MCF 10A (cell line): ENCODE data around the gene ZNF768. TPM values are rescaled to one million over a fixed set of nuclear protein-coding genes. Genes with fewer than 3 reads are reported as not detected.
A peak's percentile ranks its signal among the peaks of the same experiment; 100 is the strongest.

Experiments used
- BruUV-seq: library from RNA; stranded (reverse); fragments of 400-500 nt; replicated peaks from 2 replicates; lab custom pipeline; 2021; lab: Mats Ljungman, UMichigan
- CTCF ChIA-PET: fragments of 300-600 bp; sonication (Branson Sonifier 250); formaldehyde crosslinking; extraction: SDS; loops from one replicate; lab custom pipeline; 2021; ENCODE audit warnings: antibody characterized with exemption, inconsistent platforms; lab: Yijun Ruan, JAX
- POLR2A ChIA-PET: fragments of 300-600, 350-650 bp; sonication (Branson Sonifier 250); formaldehyde crosslinking; extraction: SDS; loops from one replicate; lab custom pipeline; 2020; ENCODE audit warnings: antibody characterized with exemption, inconsistent platforms; lab: Yijun Ruan, JAX
- DNase-seq: peaks from one replicate; pipeline ENCODE4 v3.0.0-alpha.2; 2018; ENCODE audit not compliant: unreplicated experiment
- H3K27ac Mint-ChIP-seq: one replicate; pipeline ENCODE4 v1.8.0; 2022; ENCODE audit warnings: mild to moderate bottlenecking, low read depth, mixed read lengths; ENCODE audit not compliant: unreplicated experiment
- H3K27me3 Mint-ChIP-seq: one replicate; pipeline ENCODE4 v1.8.0; 2022; ENCODE audit warnings: mixed read lengths; ENCODE audit not compliant: insufficient read depth, unreplicated experiment
- H3K36me3 Mint-ChIP-seq: one replicate; pipeline ENCODE4 v1.8.0; 2022; ENCODE audit warnings: mild to moderate bottlenecking, moderate library complexity, mixed read lengths; ENCODE audit not compliant: insufficient read depth, unreplicated experiment
- H3K4me1 Mint-ChIP-seq: one replicate; pipeline ENCODE4 v1.8.0; 2022; ENCODE audit warnings: mixed read lengths; ENCODE audit not compliant: insufficient read depth, unreplicated experiment
- H3K4me3 Mint-ChIP-seq: one replicate; pipeline ENCODE4 v1.8.0; 2022; ENCODE audit warnings: mild to moderate bottlenecking, moderate library complexity, mixed read lengths; ENCODE audit not compliant: unreplicated experiment
- H3K9me3 Mint-ChIP-seq: one replicate; pipeline ENCODE4 v1.8.0; 2022; ENCODE audit warnings: mixed read lengths; ENCODE audit not compliant: unreplicated experiment
- intact Hi-C: fragments of 100-400 bp; cut with micrococcal nuclease; formaldehyde crosslinking; loops from 2 replicates; pipeline ENCODE4 v1.14.1; 2022
- total RNA-seq: library from RNA; stranded (reverse); gene quantifications from 2 replicates; pipeline ENCODE4 v1.2.3, GENCODE V29; 2022
- TF ChIP-seq, protein P1 (sequence below): fragments of 200-600 bp; IDR thresholded peaks from one replicate; pipeline ENCODE4 v1.8.0; 2022; ENCODE audit warnings: antibody characterized with exemption, mild to moderate bottlenecking; ENCODE audit not compliant: unreplicated experiment

Gene ZNF768
- total RNA-seq, 1 experiment from 2014 or later, result 39.3 TPM

DNA sequence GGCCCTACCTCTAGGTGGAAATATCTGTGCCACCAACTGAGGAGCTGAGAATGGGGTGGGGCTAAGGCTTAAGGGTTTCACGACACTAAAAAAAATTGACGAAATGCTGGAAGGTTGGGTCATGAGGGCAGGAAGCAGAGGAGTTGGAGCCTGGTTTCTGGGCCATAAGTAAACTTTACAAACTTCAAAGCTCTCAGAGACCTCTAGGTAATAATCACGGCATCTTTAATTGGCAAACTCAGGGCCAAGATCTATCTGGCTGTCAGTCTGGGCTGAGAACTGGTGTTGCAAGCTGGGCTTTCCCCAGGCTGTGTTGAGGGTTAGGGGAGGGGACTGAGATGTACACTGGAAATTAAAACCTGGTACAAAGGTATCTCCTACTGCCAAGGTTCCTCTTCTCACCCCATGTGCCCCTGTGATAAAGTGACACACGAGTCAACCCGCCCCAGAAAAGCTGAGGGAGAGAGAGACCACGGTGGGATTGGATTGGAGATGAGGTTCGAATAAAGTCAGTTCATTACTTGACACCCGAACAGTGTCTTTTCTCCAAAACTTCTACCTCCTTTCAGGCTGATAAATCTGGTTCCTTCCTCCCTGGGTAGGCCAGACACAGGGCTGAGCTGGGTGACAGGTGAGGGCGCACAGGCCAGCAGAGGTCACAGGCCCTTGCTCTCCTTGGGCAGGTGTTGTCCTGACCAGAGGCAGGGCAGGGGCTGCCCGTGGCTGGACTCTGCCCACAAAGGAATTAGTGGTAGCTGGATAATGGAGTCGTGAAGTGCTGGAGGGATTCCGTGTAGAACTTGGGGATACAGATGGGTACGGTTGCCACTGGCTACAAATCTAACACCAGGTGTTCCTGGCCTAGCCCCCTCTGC lies 4.0 kb upstream of the ZNF768 start:
- TF ChIP-seq, protein P1, sequence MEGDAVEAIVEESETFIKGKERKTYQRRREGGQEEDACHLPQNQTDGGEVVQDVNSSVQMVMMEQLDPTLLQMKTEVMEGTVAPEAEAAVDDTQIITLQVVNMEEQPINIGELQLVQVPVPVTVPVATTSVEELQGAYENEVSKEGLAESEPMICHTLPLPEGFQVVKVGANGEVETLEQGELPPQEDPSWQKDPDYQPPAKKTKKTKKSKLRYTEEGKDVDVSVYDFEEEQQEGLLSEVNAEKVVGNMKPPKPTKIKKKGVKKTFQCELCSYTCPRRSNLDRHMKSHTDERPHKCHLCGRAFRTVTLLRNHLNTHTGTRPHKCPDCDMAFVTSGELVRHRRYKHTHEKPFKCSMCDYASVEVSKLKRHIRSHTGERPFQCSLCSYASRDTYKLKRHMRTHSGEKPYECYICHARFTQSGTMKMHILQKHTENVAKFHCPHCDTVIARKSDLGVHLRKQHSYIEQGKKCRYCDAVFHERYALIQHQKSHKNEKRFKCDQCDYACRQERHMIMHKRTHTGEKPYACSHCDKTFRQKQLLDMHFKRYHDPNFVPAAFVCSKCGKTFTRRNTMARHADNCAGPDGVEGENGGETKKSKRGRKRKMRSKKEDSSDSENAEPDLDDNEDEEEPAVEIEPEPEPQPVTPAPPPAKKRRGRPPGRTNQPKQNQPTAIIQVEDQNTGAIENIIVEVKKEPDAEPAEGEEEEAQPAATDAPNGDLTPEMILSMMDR, result no peak
- Mint-ChIP-seq H3K9me3 (no peaks in the 10 kb centered on the region), H3K36me3 (peaks cover 29% of the 10 kb centered on the region), H3K4me3 (no peak overlapping the region), H3K27ac (no peak overlapping the region), H3K27me3 (no peaks in the 10 kb centered on the region), H3K4me1 (peaks cover 15% of the 10 kb centered on the region)
- ChIA-PET POLR2A (interaction anchor here (0.6 to 4.1 kb wide), 5 partner anchors 14 to 100 kb away, joined by 3 to 38 read pairs (median 4); partner anchors contain the start of genes DCTPP1, SEPHS2 and ZNF764), CTCF (interaction anchor here (0.7 to 1.7 kb wide), 4 partner anchors 68 to 101 kb away, joined by 3 to 5 read pairs (median 4); partner anchors contain the start of gene DCTPP1)
- intact Hi-C loops, result no loop called here
- BruUV-seq, result no TSS peak
- DNase-seq, result no peak

DNA sequence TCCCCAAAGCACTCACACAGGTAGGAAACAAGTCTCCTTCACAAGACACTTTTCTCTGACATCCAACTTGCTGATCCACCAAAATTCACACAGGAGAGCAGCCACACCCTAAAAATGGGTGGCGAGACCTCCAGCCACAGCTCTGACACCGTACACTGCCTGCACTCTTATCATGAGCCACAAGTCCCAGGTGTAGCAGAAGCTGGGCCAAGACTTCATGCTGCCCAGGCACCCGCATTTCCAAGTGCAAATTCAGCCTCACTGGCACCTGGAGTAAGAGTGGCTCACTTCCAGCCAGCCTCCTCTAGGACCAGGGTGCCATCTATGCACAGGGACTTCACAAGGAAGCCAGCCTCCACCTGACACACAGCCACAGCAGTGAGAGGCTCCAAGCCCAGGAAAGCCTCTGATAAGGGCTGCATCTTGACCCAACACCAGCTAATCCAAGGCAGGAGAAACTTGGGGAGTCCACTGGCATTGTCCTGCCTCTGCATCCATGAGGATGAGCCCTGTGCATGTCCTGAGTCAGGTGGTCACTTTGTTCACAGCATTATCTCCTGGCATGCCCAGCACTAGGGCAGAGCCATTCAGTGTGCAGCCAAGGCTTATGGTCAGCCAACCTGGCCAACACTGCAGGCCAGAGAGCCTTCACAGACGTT lies 2.6 kb upstream of the ZNF768 start:
- intact Hi-C loops, result loop anchor here (5.0 kb wide), 2 partner anchors 43 to 97 kb away; partner anchors contain the start of genes DCTPP1 and ZNF688
- no peak overlapping the region for H3K4me3 Mint-ChIP-seq
- BruUV-seq, result no TSS peak

DNA sequence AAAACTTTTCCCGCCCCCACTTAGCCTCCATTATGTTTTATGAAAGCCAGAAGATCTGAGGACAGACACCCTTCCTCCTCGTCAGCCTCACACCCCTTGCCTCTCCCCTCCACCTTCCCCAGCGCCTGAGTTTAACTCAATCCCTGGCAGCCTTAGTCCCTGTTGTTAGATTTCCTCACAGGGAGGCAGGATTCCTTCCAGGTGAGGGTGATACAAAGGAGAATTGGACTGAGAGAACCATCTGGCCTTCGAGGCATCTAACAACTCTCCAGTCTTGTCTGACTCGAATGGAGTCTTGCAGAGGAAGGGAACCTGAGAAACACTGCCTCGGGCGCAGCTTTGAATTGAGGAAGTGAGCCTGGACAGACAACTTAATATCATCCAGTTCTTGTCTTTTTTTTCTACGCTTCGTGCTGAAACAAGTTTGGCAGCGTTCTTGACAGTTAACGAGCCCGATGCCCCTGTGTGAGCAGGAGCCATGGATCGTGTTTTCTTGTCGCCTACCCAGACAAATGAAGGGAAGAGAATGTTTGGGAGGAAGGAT lies 1.3 kb upstream of the ZNF768 start:
- Mint-ChIP-seq H3K4me3 (peak overlapping the region; percentile 81), H3K27ac (peak overlapping the region; percentile 88), H3K4me1 (peaks cover 15% of the 10 kb centered on the region), H3K36me3 (peaks cover 23% of the 10 kb centered on the region), H3K9me3 (no peaks in the 10 kb centered on the region), H3K27me3 (no peaks in the 10 kb centered on the region)
- TF ChIP-seq, protein P1, result no peak
- TSS peak; percentile 52 for BruUV-seq
- intact Hi-C loops, result loop anchor here (2.0 to 5.0 kb wide), 5 partner anchors 37 to 95 kb away; partner anchors contain the start of genes DCTPP1, ZNF688 and ZNF785
- no peak for DNase-seq
- ChIA-PET POLR2A (interaction anchor here (0.5 to 4.1 kb wide), 23 partner anchors 8 to 462 kb away, joined by 3 to 38 read pairs (median 5); partner anchors contain the start of genes ALDOA, DCTPP1, FBRS and PPP4C), CTCF (interaction anchor here (0.6 to 1.2 kb wide), 3 partner anchors 76 to 98 kb away, joined by 3 to 5 read pairs (median 3); partner anchors contain the start of gene DCTPP1)

More for the DNA sequence above, 2.6 kb upstream of the ZNF768 start:
- TF ChIP-seq, protein P1, result no peak
- ChIA-PET CTCF (interaction anchor here (0.6 to 1.7 kb wide), 8 partner anchors 28 to 128 kb away, joined by 3 to 5 read pairs (median 3); partner anchors contain the start of gene DCTPP1), POLR2A (interaction anchor here (1.2 to 4.1 kb wide), 5 partner anchors 15 to 99 kb away, joined by 3 to 38 read pairs (median 6); partner anchors contain the start of genes DCTPP1, SEPHS2 and ZNF764)
- H3K4me1 Mint-ChIP-seq, result peaks cover 15% of the 10 kb centered on the region
- H3K27ac Mint-ChIP-seq, result peak overlapping the region; percentile 88
- no peak for DNase-seq
- H3K36me3 Mint-ChIP-seq, result peaks cover 23% of the 10 kb centered on the region
- H3K27me3 Mint-ChIP-seq, result no peaks in the 10 kb centered on the region
- no peaks in the 10 kb centered on the region for H3K9me3 Mint-ChIP-seq
